GM23338 (cell line): ENCODE measurements around the gene GCNT1.

ENCODE experiments used
- CREB1 ChIP-seq: fragments of 250-450 bp; sonication (Bioruptor Pico); IDR thresholded peaks from 2 replicates; pipeline ENCODE4 v1.5.0; 2020; ENCODE audit warnings: low read depth, mild to moderate bottlenecking, moderate library complexity
- CTCF ChIP-seq, 2 experiments: fragments of 200-600 bp in 1 of 2; sonication (generic) in 1 of 2; conservative IDR thresholded peaks; 2 replicates each; pipeline versions ENCODE4 v1.5.1 to v1.6.1; 2016 to 2017; ENCODE audit warnings: antibody characterized with exemption in 2 of 2, low read depth in 2 of 2, mild to moderate bottlenecking in 2 of 2, moderate library complexity in 1 of 2
- EZH2 ChIP-seq: fragments of 200-600 bp; sonication (generic); IDR thresholded peaks from one replicate; pipeline ENCODE4 v1.8.0; 2017; ENCODE audit warnings: antibody characterized with exemption, mild to moderate bottlenecking, low read depth; ENCODE audit not compliant: unreplicated experiment
- EZH2phosphoT487 ChIP-seq: fragments of 200-600 bp; sonication (generic); IDR thresholded peaks from one replicate; pipeline ENCODE4 v1.8.1; 2018; ENCODE audit warnings: antibody characterized with exemption; ENCODE audit not compliant: unreplicated experiment
- POLR2AphosphoS5 ChIP-seq: IDR thresholded peaks from 2 replicates; pipeline ENCODE4 v1.6.1; 2016; ENCODE audit warnings: antibody characterized with exemption, low read depth
- REST ChIP-seq: IDR thresholded peaks from one replicate; pipeline ENCODE4 v1.6.1; 2018; ENCODE audit warnings: antibody characterized with exemption; ENCODE audit not compliant: unreplicated experiment
- TF ChIP-seq, protein P1 (sequence below): fragments of 250-450 bp; sonication (Bioruptor Pico); IDR thresholded peaks from 2 replicates; pipeline ENCODE4 v1.5.0; 2020; ENCODE audit warnings: mild to moderate bottlenecking, moderate library complexity

DNA sequence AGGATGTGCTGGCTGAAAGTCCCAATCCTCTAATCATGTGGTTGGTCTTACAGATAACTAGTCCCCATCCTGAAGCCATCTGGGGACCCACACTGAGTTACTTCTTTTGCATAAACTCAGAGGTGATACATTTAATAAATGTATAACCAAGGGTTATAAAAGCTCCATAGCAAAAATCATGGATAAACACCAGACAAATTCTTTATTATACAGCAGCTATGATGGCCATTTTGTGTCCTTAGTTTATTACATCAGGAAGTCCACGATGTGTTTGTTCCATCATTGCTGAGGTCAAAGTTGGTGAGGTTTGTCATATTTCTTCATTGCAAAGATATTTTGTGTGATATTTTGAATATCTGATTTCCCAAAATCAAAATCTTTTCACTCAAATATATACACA lies 80.2 kb downstream of the GCNT1 start:
- TF ChIP-seq CTCF (conservative IDR thresholded peaks at IDR 0.05; ENCODE audit: low read depth in 2 of 2) (no peak), REST (no peak), EZH2 (no peak), CREB1 (CRISPR knock-in tag) (no peak), POLR2AphosphoS5 (no peak), EZH2phosphoT487 (no peak)
- TF ChIP-seq, protein P1, sequence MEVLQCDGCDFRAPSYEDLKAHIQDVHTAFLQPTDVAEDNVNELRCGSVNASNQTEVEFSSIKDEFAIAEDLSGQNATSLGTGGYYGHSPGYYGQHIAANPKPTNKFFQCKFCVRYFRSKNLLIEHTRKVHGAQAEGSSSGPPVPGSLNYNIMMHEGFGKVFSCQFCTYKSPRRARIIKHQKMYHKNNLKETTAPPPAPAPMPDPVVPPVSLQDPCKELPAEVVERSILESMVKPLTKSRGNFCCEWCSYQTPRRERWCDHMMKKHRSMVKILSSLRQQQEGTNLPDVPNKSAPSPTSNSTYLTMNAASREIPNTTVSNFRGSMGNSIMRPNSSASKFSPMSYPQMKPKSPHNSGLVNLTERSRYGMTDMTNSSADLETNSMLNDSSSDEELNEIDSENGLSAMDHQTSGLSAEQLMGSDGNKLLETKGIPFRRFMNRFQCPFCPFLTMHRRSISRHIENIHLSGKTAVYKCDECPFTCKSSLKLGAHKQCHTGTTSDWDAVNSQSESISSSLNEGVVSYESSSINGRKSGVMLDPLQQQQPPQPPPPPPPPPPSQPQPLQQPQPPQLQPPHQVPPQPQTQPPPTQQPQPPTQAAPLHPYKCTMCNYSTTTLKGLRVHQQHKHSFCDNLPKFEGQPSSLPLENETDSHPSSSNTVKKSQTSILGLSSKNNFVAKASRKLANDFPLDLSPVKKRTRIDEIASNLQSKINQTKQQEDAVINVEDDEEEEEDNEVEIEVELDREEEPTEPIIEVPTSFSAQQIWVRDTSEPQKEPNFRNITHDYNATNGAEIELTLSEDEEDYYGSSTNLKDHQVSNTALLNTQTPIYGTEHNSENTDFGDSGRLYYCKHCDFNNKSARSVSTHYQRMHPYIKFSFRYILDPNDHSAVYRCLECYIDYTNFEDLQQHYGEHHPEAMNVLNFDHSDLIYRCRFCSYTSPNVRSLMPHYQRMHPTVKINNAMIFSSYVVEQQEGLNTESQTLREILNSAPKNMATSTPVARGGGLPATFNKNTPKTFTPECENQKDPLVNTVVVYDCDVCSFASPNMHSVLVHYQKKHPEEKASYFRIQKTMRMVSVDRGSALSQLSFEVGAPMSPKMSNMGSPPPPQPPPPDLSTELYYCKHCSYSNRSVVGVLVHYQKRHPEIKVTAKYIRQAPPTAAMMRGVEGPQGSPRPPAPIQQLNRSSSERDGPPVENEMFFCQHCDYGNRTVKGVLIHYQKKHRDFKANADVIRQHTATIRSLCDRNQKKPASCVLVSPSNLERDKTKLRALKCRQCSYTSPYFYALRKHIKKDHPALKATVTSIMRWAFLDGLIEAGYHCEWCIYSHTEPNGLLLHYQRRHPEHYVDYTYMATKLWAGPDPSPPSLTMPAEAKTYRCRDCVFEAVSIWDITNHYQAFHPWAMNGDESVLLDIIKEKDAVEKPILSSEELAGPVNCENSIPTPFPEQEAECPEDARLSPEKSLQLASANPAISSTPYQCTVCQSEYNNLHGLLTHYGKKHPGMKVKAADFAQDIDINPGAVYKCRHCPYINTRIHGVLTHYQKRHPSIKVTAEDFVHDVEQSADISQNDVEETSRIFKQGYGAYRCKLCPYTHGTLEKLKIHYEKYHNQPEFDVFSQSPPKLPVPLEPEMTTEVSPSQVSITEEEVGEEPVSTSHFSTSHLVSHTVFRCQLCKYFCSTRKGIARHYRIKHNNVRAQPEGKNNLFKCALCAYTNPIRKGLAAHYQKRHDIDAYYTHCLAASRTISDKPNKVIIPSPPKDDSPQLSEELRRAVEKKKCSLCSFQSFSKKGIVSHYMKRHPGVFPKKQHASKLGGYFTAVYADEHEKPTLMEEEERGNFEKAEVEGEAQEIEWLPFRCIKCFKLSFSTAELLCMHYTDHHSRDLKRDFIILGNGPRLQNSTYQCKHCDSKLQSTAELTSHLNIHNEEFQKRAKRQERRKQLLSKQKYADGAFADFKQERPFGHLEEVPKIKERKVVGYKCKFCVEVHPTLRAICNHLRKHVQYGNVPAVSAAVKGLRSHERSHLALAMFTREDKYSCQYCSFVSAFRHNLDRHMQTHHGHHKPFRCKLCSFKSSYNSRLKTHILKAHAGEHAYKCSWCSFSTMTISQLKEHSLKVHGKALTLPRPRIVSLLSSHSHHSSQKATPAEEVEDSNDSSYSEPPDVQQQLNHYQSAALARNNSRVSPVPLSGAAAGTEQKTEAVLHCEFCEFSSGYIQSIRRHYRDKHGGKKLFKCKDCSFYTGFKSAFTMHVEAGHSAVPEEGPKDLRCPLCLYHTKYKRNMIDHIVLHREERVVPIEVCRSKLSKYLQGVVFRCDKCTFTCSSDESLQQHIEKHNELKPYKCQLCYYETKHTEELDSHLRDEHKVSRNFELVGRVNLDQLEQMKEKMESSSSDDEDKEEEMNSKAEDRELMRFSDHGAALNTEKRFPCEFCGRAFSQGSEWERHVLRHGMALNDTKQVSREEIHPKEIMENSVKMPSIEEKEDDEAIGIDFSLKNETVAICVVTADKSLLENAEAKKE (CRISPR knock-in tag), result no peak
